ENCODE results near the gene TUBG1. TPM values are rescaled to one million over a fixed set of nuclear protein-coding genes. Genes with fewer than 3 reads are reported as not detected.

TUBG1 gene
- total and polyA plus RNA-seq, 9 of the 15 experiments (the other 6 are each of a cell fraction or from before 2014, with no cell fraction given) = 33.1 to 147 (median 66.0) TPM

DNA sequence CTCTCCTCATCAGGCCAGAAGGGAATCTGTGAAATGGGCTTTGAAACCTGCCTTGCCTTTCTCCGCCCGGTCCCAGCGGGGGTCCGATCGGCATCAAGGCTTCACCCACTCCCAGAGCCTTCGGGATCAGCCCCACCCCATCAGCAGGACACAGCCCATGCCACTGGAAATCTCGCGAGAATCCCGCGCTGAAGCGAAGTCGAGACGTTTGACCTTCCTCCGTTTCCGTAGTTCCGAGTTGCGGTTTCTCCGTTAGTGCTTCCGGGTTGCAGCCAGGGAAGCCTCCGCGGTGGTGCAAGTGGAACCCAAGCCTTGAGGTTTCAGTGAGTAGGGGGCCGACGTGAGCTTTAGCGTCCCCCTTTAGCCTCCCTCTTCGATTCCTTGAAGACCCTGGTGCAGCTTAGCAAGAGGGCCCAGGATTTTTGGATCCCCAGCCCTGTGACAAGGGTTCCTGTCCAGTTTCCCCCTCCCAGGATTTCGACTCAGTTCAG lies 47.5 kb upstream of the TUBG1 start, which contains the start of gene COASY (continued):
- TF ChIP-seq NR2C1 (IDR thresholded peaks at IDR 0.05) (peak; percentile 99), NR2C1 (tag; IDR thresholded peaks at IDR 0.05) (peak; percentile 99), DACH1 (IDR thresholded peaks at IDR 0.05; ENCODE audit: partially characterized antibody) (no peak), RBFOX2 (IDR thresholded peaks at IDR 0.05; ENCODE audit: low read depth, low read length) (peak; percentile 78), MXI1 (IDR thresholded peaks at IDR 0.05; ENCODE audit: low read depth, low read length) (peak; percentile 80), YY1 (IDR thresholded peaks at IDR 0.05; ENCODE audit: borderline replicate concordance in 1 of 3, control insufficient read depth in 1 of 3, extremely low read depth in 1 of 3, insufficient read depth in 3 of 3, insufficient read length in 1 of 3, insufficient replicate concordance in 2 of 3, low read depth in 1 of 3, low read length in 2 of 3) (peak in 2 of 3 experiments; percentile 25 to 47), ETV1 (tag; conservative IDR thresholded peaks at IDR 0.05; ENCODE audit: low read depth) (peak; percentile 77), TCF7 (IDR thresholded peaks at IDR 0.05; ENCODE audit: borderline replicate concordance) (no peak), ELF2 (CRISPR knock-in tag; IDR thresholded peaks at IDR 0.05) (peak; percentile 91), TAF7 (tag; IDR thresholded peaks at IDR 0.05) (no peak), IFI16 (CRISPR knock-in tag; IDR thresholded peaks at IDR 0.05) (no peak), SMARCA5 (IDR thresholded peaks at IDR 0.05) (0 out of 2 replicates have a peak, but pooled peaks have one; percentile 87), MCM5 (IDR thresholded peaks at IDR 0.05; ENCODE audit: low read depth) (no peak), XRCC3 (IDR thresholded peaks at IDR 0.05) (no peak), SMC3 (conservative IDR thresholded peaks at IDR 0.05; ENCODE audit: insufficient read depth, low read depth, low read length) (no peak), CTBP1 (IDR thresholded peaks at IDR 0.05; ENCODE audit: borderline replicate concordance) (no peak), GABPA (tag; conservative IDR thresholded peaks at IDR 0.05; ENCODE audit: low read depth) (peak; percentile 96), ZNF197 (CRISPR knock-in tag; IDR thresholded peaks at IDR 0.05; ENCODE audit: low read depth) (no peak)
- TF ChIP-seq, protein P1, sequence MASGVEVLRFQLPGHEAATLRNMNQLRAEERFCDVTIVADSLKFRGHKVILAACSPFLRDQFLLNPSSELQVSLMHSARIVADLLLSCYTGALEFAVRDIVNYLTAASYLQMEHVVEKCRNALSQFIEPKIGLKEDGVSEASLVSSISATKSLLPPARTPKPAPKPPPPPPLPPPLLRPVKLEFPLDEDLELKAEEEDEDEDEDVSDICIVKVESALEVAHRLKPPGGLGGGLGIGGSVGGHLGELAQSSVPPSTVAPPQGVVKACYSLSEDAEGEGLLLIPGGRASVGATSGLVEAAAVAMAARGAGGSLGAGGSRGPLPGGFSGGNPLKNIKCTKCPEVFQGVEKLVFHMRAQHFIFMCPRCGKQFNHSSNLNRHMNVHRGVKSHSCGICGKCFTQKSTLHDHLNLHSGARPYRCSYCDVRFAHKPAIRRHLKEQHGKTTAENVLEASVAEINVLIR (CRISPR knock-in tag; IDR thresholded peaks at IDR 0.05) = no peak; the same call in 1 of the 2 replicates
- TF ChIP-seq, protein P2, sequence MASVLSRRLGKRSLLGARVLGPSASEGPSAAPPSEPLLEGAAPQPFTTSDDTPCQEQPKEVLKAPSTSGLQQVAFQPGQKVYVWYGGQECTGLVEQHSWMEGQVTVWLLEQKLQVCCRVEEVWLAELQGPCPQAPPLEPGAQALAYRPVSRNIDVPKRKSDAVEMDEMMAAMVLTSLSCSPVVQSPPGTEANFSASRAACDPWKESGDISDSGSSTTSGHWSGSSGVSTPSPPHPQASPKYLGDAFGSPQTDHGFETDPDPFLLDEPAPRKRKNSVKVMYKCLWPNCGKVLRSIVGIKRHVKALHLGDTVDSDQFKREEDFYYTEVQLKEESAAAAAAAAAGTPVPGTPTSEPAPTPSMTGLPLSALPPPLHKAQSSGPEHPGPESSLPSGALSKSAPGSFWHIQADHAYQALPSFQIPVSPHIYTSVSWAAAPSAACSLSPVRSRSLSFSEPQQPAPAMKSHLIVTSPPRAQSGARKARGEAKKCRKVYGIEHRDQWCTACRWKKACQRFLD (CRISPR knock-in tag; IDR thresholded peaks at IDR 0.05) = no peak; the same call in 1 of the 2 replicates
- TF ChIP-seq, protein P3, sequence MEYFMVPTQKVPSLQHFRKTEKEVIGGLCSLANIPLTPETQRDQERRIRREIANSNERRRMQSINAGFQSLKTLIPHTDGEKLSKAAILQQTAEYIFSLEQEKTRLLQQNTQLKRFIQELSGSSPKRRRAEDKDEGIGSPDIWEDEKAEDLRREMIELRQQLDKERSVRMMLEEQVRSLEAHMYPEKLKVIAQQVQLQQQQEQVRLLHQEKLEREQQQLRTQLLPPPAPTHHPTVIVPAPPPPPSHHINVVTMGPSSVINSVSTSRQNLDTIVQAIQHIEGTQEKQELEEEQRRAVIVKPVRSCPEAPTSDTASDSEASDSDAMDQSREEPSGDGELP (CRISPR knock-in tag; IDR thresholded peaks at IDR 0.05; ENCODE audit: borderline replicate concordance) = peak; percentile 76
